ENCODE results near the gene CGNL1.

CGNL1 gene

GRCh38 chr15:57460208-57460816 lies 84.0 kb downstream of the CGNL1 start:
- no peak overlapping the region for H3K9ac ChIP-seq (ENCODE audit: low read length in 5 of 5)
- H3K27me3 ChIP-seq (ENCODE audit: control insufficient read depth in 5 of 5, insufficient read depth in 4 of 5, low read length in 5 of 5): no peaks in the 10 kb centered on the region
- no peaks in the 10 kb centered on the region for H3K9me3 ChIP-seq (ENCODE audit: control insufficient read depth in 5 of 5, low read length in 5 of 5)
- H3K4me3 ChIP-seq (ENCODE audit: low read depth in 1 of 5, low read length in 5 of 5): no peak overlapping the region
- no peaks in the 10 kb centered on the region for H3K36me3 ChIP-seq (ENCODE audit: control insufficient read depth in 5 of 5, insufficient read depth in 5 of 5, low read length in 5 of 5)
- peaks cover 0 to 20% (median 8%) of the 10 kb centered on the region in 5 donors for H3K4me1 ChIP-seq (ENCODE audit: control insufficient read depth in 5 of 5, insufficient read depth in 5 of 5, low read length in 5 of 5)
- no peak overlapping the region for H3K27ac ChIP-seq (ENCODE audit: low read depth, low read length)

- H3K27ac ChIP-seq (ENCODE audit: low read depth, low read length): no peak overlapping the region
- H3K9me3 ChIP-seq (ENCODE audit: control insufficient read depth in 5 of 5, low read length in 5 of 5): no peaks in the 10 kb centered on the region
These were observed 85.2 kb downstream of the CGNL1 start for GRCh38 chr15:57461541-57461940.

GRCh38 chr15:57462381-57462780 lies 86.1 kb downstream of the CGNL1 start:
- H3K9me3 ChIP-seq (ENCODE audit: control insufficient read depth in 5 of 5, low read length in 5 of 5): no peaks in the 10 kb centered on the region
- H3K36me3 ChIP-seq (ENCODE audit: control insufficient read depth in 5 of 5, insufficient read depth in 5 of 5, low read length in 5 of 5): no peaks in the 10 kb centered on the region
- no peak overlapping the region for H3K9ac ChIP-seq (ENCODE audit: low read length in 5 of 5)
- H3K4me1 ChIP-seq (ENCODE audit: control insufficient read depth in 5 of 5, insufficient read depth in 5 of 5, low read length in 5 of 5): peaks cover 0 to 20% (median 9%) of the 10 kb centered on the region in 5 donors
- H3K4me3 ChIP-seq (ENCODE audit: low read depth in 1 of 5, low read length in 5 of 5): no peak overlapping the region
- H3K27ac ChIP-seq (ENCODE audit: low read depth, low read length): peak overlapping the region; percentile 34
- no peaks in the 10 kb centered on the region for H3K27me3 ChIP-seq (ENCODE audit: control insufficient read depth in 5 of 5, insufficient read depth in 4 of 5, low read length in 5 of 5)

More at GRCh38 chr15:57461541-57461940, 85.2 kb downstream of the CGNL1 start:
- no peaks in the 10 kb centered on the region for H3K36me3 ChIP-seq (ENCODE audit: control insufficient read depth in 5 of 5, insufficient read depth in 5 of 5, low read length in 5 of 5)
- H3K27me3 ChIP-seq (ENCODE audit: control insufficient read depth in 5 of 5, insufficient read depth in 4 of 5, low read length in 5 of 5): no peaks in the 10 kb centered on the region
- H3K4me3 ChIP-seq (ENCODE audit: low read depth in 1 of 5, low read length in 5 of 5): no peak overlapping the region
- H3K9ac ChIP-seq (ENCODE audit: low read length in 5 of 5): no peak overlapping the region
- peaks cover 0 to 20% (median 8%) of the 10 kb centered on the region in 5 donors for H3K4me1 ChIP-seq (ENCODE audit: control insufficient read depth in 5 of 5, insufficient read depth in 5 of 5, low read length in 5 of 5)

GRCh38 chr15:57463360-57463759 lies 87.1 kb downstream of the CGNL1 start:
- H3K4me1 ChIP-seq (ENCODE audit: control insufficient read depth in 5 of 5, insufficient read depth in 5 of 5, low read length in 5 of 5): peaks cover 0 to 17% (median 9%) of the 10 kb centered on the region in 5 donors
- H3K27ac ChIP-seq (ENCODE audit: low read depth, low read length): peak overlapping the region; percentile 34

GRCh38 chr15:57464480-57464879 lies 88.2 kb downstream of the CGNL1 start:
- Histone ChIP-seq H3K27me3 (ENCODE audit: control insufficient read depth in 5 of 5, insufficient read depth in 4 of 5, low read length in 5 of 5) (no peaks in the 10 kb centered on the region), H3K9me3 (ENCODE audit: control insufficient read depth in 5 of 5, low read length in 5 of 5) (no peaks in the 10 kb centered on the region), H3K27ac (ENCODE audit: low read depth, low read length) (no peak overlapping the region), H3K4me3 (ENCODE audit: low read depth in 1 of 5, low read length in 5 of 5) (no peak overlapping the region), H3K9ac (ENCODE audit: low read length in 5 of 5) (no peak overlapping the region), H3K36me3 (ENCODE audit: control insufficient read depth in 5 of 5, insufficient read depth in 5 of 5, low read length in 5 of 5) (no peaks in the 10 kb centered on the region), H3K4me1 (ENCODE audit: control insufficient read depth in 5 of 5, insufficient read depth in 5 of 5, low read length in 5 of 5) (peaks cover 0 to 12% (median 9%) of the 10 kb centered on the region in 5 donors)

More at GRCh38 chr15:57463360-57463759, 87.1 kb downstream of the CGNL1 start:
- Histone ChIP-seq H3K27me3 (ENCODE audit: control insufficient read depth in 5 of 5, insufficient read depth in 4 of 5, low read length in 5 of 5) (no peaks in the 10 kb centered on the region), H3K4me3 (ENCODE audit: low read depth in 1 of 5, low read length in 5 of 5) (peak overlapping the region in 2 of 5 donors; percentile 1 to 4), H3K9me3 (ENCODE audit: control insufficient read depth in 5 of 5, low read length in 5 of 5) (no peaks in the 10 kb centered on the region), H3K9ac (ENCODE audit: low read length in 5 of 5) (no peak overlapping the region), H3K36me3 (ENCODE audit: control insufficient read depth in 5 of 5, insufficient read depth in 5 of 5, low read length in 5 of 5) (no peaks in the 10 kb centered on the region)

GRCh38 chr15:57468486-57468885 lies 92.2 kb downstream of the CGNL1 start:
- H3K27me3 ChIP-seq (ENCODE audit: control insufficient read depth in 5 of 5, insufficient read depth in 4 of 5, low read length in 5 of 5): peaks cover 0 to 3% (median 0%) of the 10 kb centered on the region in 5 donors
- H3K4me3 ChIP-seq (ENCODE audit: low read depth in 1 of 5, low read length in 5 of 5): no peak overlapping the region
- H3K27ac ChIP-seq (ENCODE audit: low read depth, low read length): no peak overlapping the region
- no peaks in the 10 kb centered on the region for H3K9me3 ChIP-seq (ENCODE audit: control insufficient read depth in 5 of 5, low read length in 5 of 5)
- H3K36me3 ChIP-seq (ENCODE audit: control insufficient read depth in 5 of 5, insufficient read depth in 5 of 5, low read length in 5 of 5): no peaks in the 10 kb centered on the region
- H3K4me1 ChIP-seq (ENCODE audit: control insufficient read depth in 5 of 5, insufficient read depth in 5 of 5, low read length in 5 of 5): peaks cover 0 to 8% (median 7%) of the 10 kb centered on the region in 5 donors
- no peak overlapping the region for H3K9ac ChIP-seq (ENCODE audit: low read length in 5 of 5)

GRCh38 chr15:57470543-57470942 lies 94.2 kb downstream of the CGNL1 start:
- Histone ChIP-seq H3K36me3 (ENCODE audit: control insufficient read depth in 5 of 5, insufficient read depth in 5 of 5, low read length in 5 of 5) (no peaks in the 10 kb centered on the region), H3K9ac (ENCODE audit: low read length in 5 of 5) (no peak overlapping the region), H3K27ac (ENCODE audit: low read depth, low read length) (no peak overlapping the region), H3K4me3 (ENCODE audit: low read depth in 1 of 5, low read length in 5 of 5) (no peak overlapping the region), H3K4me1 (ENCODE audit: control insufficient read depth in 5 of 5, insufficient read depth in 5 of 5, low read length in 5 of 5) (peaks cover 0 to 5% (median 0%) of the 10 kb centered on the region in 5 donors), H3K9me3 (ENCODE audit: control insufficient read depth in 5 of 5, low read length in 5 of 5) (no peaks in the 10 kb centered on the region), H3K27me3 (ENCODE audit: control insufficient read depth in 5 of 5, insufficient read depth in 4 of 5, low read length in 5 of 5) (peaks cover 0 to 3% (median 0%) of the 10 kb centered on the region in 5 donors)

- Histone ChIP-seq H3K36me3 (ENCODE audit: control insufficient read depth in 5 of 5, insufficient read depth in 5 of 5, low read length in 5 of 5) (no peaks in the 10 kb centered on the region), H3K9me3 (ENCODE audit: control insufficient read depth in 5 of 5, low read length in 5 of 5) (no peaks in the 10 kb centered on the region), H3K27ac (ENCODE audit: low read depth, low read length) (no peak overlapping the region), H3K4me1 (ENCODE audit: control insufficient read depth in 5 of 5, insufficient read depth in 5 of 5, low read length in 5 of 5) (no peaks in the 10 kb centered on the region), H3K27me3 (ENCODE audit: control insufficient read depth in 5 of 5, insufficient read depth in 4 of 5, low read length in 5 of 5) (peaks cover 0 to 3% (median 0%) of the 10 kb centered on the region in 5 donors), H3K4me3 (ENCODE audit: low read depth in 1 of 5, low read length in 5 of 5) (no peak overlapping the region), H3K9ac (ENCODE audit: low read length in 5 of 5) (no peak overlapping the region)
These were observed 96.6 kb downstream of the CGNL1 start for GRCh38 chr15:57472861-57473260.

- H3K4me1 ChIP-seq (ENCODE audit: control insufficient read depth in 5 of 5, insufficient read depth in 5 of 5, low read length in 5 of 5): no peaks in the 10 kb centered on the region
- H3K36me3 ChIP-seq (ENCODE audit: control insufficient read depth in 5 of 5, insufficient read depth in 5 of 5, low read length in 5 of 5): no peaks in the 10 kb centered on the region
- H3K4me3 ChIP-seq (ENCODE audit: low read depth in 1 of 5, low read length in 5 of 5): no peak overlapping the region
- H3K9me3 ChIP-seq (ENCODE audit: control insufficient read depth in 5 of 5, low read length in 5 of 5): no peaks in the 10 kb centered on the region
- no peak overlapping the region for H3K27ac ChIP-seq (ENCODE audit: low read depth, low read length)
- H3K27me3 ChIP-seq (ENCODE audit: control insufficient read depth in 5 of 5, insufficient read depth in 4 of 5, low read length in 5 of 5): peaks cover 0 to 2% (median 0%) of the 10 kb centered on the region in 5 donors
- H3K9ac ChIP-seq (ENCODE audit: low read length in 5 of 5): no peak overlapping the region
These were observed 100.2 kb downstream of the CGNL1 start for GRCh38 chr15:57476533-57476975.

GRCh38 chr15:57477736-57478522 lies 101.6 kb downstream of the CGNL1 start:
- H3K27ac ChIP-seq (ENCODE audit: low read depth, low read length): no peak overlapping the region
- no peaks in the 10 kb centered on the region for H3K4me1 ChIP-seq (ENCODE audit: control insufficient read depth in 5 of 5, insufficient read depth in 5 of 5, low read length in 5 of 5)
- peaks cover 0 to 2% (median 0%) of the 10 kb centered on the region in 5 donors for H3K27me3 ChIP-seq (ENCODE audit: control insufficient read depth in 5 of 5, insufficient read depth in 4 of 5, low read length in 5 of 5)
- H3K36me3 ChIP-seq (ENCODE audit: control insufficient read depth in 5 of 5, insufficient read depth in 5 of 5, low read length in 5 of 5): no peaks in the 10 kb centered on the region
- H3K9me3 ChIP-seq (ENCODE audit: control insufficient read depth in 5 of 5, low read length in 5 of 5): no peaks in the 10 kb centered on the region
- H3K9ac ChIP-seq (ENCODE audit: low read length in 5 of 5): no peak overlapping the region
- H3K4me3 ChIP-seq (ENCODE audit: low read depth in 1 of 5, low read length in 5 of 5): no peak overlapping the region

All from subcutaneous abdominal adipose tissue (tissue), 5 donors.